GM18511 (cell line): Measurements from ENCODE around the gene SAA2.

ENCODE experiments used
- ATAC-seq: cut with Tn5 transposase; IDR thresholded peaks from one replicate; pipeline ENCODE4 v1.9.1; 2021; ENCODE audit warnings: mild to moderate bottlenecking, moderate library complexity; ENCODE audit not compliant: unreplicated experiment

SAA2 gene

GRCh38 chr11:18253778-18254338 is 5.4 kb upstream of the SAA2 start:
- ATAC-seq, result no peak

- no peak for ATAC-seq
Measured at GRCh38 chr11:18253233-18253632, 4.8 kb upstream of the SAA2 start.

DNA sequence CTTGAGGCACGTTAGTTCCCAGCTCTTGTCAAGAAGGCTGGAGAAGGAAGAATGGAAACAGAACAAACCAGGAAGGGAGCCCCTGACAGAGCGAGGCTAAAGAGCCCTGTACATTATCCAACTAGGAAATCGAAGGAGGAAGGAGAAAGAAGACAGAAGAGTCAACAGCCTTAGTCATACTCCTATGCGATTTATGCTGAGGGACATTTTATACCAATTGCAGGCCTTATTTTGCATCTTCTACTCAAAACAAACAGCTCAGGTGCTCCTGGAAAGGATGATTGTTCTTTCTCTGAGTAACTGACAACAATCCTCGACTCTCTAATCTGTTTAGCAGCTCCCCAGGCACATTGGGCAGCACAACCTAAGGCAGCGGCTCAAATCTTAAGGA is 1.3 kb downstream of the SAA2 start:
- peak; percentile 31 for ATAC-seq

- ATAC-seq, result peak; percentile 91
Measured at GRCh38 chr11:18246379-18247190, 1.9 kb downstream of the SAA2 start.

DNA sequence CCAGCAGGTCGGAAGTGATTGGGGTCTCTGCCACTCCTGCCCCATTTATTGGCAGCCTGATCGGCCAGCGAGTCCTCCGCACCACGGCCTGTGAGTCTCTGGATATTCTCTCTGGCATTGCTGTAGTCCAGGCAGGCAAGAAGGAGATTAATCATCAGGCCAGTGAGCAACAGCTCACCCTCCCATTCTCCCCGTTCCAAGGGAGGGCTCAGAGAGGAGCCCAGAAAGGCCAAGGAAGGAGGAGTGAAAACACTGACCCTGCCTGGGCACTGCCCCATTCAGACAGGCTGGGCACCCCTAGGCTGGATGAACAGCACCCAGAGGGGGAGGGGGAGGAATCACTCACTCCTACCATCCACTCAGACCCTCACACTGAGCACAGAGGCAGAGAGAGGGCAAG is 3.1 kb downstream of the SAA2 start:
- no peak for ATAC-seq

DNA sequence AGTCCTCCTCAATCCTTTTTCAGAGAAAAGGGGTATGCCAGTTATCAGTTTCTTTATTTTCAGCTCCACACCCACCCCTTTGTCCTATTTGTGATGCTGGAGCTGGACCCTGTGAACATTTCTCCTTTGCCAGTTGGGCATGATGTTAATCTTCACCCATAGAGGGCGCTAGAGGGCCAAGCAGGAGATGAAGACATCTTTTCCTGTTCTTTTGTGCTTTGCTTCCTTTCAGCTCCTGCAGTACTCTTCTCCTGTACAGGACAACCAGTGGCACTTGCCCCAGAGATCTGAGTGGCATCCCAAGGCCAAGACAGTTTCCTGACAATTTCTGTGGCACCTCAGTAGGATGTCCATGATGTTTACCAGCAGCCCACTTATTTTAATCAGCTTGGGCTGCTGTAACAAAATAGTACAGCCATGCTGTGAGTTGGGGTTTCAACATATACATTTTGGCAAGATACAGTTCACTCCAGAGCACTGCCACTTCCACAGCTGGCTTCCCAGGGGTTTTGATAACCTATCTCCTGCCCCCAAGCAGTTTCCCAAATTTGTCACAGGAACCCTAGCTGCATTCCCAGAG is 4.6 kb downstream of the SAA2 start:
- no peak for ATAC-seq

DNA sequence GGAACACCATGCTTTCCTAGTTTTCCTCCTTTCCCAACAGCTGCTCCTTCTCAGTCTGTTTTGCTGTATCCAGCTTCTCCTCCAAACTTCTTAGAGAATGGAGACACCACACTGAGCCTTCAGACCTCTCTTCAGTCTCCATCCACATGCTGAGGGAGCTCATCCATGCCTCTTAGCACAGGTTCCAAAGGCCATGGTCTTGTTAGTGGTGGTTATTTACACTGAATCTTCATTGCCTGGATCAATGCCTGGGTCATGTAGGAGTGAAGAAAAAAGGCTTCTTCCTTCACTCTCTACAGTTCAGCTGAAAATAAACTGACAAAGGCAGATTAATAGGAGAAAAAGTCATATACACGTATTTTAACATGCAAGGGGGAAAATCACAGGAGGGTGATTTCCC is 8.8 kb downstream of the SAA2 start:
- no peak for ATAC-seq

DNA sequence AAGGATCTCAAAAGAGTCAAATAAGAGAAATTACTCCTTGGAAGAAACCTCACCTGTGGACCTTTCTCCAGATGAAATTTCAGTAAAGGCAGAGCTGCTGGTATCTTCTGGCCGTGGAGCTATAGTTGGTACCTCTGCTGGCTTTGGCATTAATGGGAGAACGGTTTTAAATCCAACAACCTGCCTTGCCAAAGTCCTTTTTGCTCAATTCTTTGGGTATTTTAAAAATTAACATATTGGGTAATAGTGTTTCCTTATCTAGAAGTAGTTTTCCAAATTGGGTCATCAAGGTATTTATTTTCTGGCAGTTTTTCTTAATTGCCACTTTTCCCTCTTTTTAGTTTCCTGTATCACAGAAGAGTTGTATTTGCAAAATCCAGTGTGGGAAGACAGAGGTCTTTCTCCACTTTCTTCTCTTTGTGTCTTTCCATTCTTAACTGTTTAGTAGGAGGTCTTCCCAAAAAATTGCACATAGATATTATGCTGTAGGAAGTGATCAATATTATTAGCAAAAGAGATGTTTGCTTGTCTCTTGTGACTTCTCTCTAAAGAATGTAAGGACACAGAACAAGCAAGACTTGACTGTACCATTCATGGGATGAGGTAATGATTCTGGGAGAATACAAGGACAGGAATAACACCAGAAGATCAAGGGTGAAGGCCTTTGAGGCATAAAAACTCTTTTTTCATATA is 11.7 kb downstream of the SAA2 start, which contains the start of gene SAA4:
SAA4 (minus strand) TSS at position 139 of the 693 bp plus-strand sequence. CDS start 876 bp downstream, outside the sequence.
- ATAC-seq, result no peak

- no peak for ATAC-seq
Measured at GRCh38 chr11:18235394-18236334, 12.8 kb downstream of the SAA2 start.

DNA sequence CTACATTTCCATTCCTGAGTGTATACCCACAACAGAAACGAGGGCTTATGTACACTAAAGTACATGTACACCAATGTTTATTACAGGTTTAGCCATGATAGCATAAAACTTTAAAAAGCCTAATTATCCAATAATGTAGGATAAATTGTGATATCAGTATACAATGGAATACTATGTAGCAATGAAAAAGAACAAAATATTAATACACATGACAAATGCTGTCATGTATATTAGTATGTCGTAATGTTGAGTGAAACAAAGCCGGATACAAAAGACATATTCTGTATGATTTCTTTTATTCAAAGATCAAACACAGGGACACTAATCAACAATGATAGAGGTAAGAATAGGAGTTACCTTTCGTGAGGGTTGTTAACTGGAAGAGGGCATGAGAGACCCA is 14.6 kb downstream of the SAA2 start:
- no peak for ATAC-seq

DNA sequence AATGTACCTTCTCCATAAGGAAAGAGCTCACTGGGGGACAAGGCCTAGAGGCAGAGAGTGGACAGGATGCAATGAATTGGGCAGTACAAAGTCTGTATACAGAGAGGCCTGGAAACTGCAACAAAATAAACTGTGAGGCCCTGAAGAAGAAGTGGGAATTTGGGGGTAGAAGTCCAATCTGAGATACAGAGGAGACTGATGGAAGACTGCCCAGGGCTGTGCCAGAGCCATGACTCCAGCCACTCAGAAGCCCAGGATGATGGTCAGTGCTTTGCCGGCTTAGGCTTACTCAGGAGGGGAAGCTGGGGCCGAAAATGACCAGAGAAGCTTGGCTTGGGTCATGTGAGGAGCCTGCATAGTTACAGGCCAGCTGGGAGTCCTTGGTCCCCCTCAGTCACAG is 17.6 kb downstream of the SAA2 start:
- no peak for ATAC-seq

DNA sequence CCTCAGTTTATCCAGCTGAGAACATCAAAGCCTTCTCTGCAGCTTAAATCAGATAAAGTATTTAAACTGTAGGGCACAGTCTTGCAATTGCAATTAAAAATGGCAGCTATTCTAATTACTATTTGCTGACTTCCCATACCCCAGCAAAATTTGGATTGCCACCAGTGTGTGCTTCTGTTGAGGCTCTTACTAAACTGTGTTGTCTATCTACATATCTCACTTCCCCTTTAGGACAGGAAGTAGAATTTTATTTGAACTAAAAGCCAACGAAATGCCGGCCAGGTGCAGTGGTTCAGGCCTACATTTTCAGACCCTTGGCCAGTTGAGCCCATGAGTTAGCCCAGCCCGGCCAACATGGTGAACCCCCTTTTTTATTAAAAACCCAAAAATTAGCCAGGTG is 19.0 kb downstream of the SAA2 start:
- ATAC-seq, result peak; percentile 95

GRCh38 chr11:18225913-18226312 is 22.6 kb downstream of the SAA2 start:
- ATAC-seq, result no peak

- no peak for ATAC-seq
Measured at GRCh38 chr11:18223591-18224387, 24.7 kb downstream of the SAA2 start.

GRCh38 chr11:18222814-18223421 is 25.6 kb downstream of the SAA2 start:
- ATAC-seq, result no peak

GRCh38 chr11:18221274-18221876 is 27.1 kb downstream of the SAA2 start:
- no peak for ATAC-seq

DNA sequence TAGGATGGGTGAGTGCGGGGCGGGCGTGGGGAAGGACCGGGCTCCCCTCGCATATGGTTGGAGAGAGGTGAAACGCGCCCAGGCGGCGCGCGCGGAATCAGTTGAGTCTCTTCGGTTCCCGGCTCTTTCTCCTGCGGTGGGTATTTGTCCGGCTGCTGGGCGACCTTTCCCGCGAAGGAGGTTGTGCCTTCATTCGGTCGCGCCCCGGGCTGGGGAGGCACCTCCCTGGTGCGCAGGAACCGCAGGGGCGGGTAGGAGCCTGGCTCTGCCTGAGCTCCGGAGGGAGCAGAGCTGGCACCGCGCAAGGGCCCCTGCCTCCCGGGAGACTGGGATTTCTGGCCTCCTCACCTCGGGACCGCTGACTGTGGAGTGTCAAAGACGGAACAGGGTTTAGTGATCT is 39.4 kb downstream of the SAA2 start:
- no peak for ATAC-seq

- no peak for ATAC-seq
Measured at GRCh38 chr11:18204771-18205170, 43.7 kb downstream of the SAA2 start.

DNA sequence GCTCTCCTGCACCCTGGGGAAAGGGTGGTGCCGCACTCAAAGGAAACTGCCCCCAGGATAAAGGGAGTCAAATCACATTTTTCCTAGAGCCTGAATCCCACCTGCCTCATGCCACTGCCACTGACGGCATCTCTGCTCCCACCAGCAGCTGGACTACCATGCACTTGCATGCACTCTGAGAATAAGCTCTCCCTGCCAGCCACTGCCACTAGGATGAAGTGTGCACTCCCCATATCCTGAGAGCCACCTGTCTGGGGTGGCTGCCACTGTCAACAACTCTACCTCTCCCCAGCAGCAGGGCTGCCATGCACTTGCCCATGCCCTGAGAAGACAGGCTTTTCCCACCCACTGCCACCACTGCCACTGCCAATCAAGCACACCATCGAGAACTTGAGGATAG is 44.2 kb downstream of the SAA2 start:
- no peak for ATAC-seq
